Osteoblast (primary cell): ENCODE measurements around the gene URGCP. TPM values are rescaled to one million over a fixed set of nuclear protein-coding genes. Genes with fewer than 3 reads are reported as not detected.

Source experiments
- DNase-seq: peaks from one replicate; pipeline ENCODE4 v3.0.0; 2011; ENCODE audit warnings: low spot score, mixed read lengths; ENCODE audit not compliant: insufficient read length; ENCODE audit errors: missing footprints
- H2AFZ ChIP-seq: 2 replicates; pipeline ENCODE4 v1.6.0; 2011; ENCODE audit warnings: mild to moderate bottlenecking, low read length
- H3K27ac ChIP-seq: 2 replicates; pipeline ENCODE4 v1.5.1; 2011; ENCODE audit warnings: mild to moderate bottlenecking, low read depth, low read length, moderate library complexity
- H3K27me3 ChIP-seq: 2 replicates; pipeline ENCODE4 v1.6.0; 2012; ENCODE audit warnings: mild to moderate bottlenecking, control low read depth, inconsistent platforms, low read length, moderate library complexity; ENCODE audit not compliant: insufficient read depth
- H3K36me3 ChIP-seq: 2 replicates; pipeline ENCODE4 v1.5.1; 2011; ENCODE audit warnings: mild to moderate bottlenecking, low read length, control low read depth, moderate library complexity; ENCODE audit not compliant: insufficient read depth
- H3K4me1 ChIP-seq: 2 replicates; pipeline ENCODE4 v1.5.1; 2011; ENCODE audit warnings: mild to moderate bottlenecking, low read length, control low read depth, moderate library complexity; ENCODE audit not compliant: insufficient read depth
- H3K4me2 ChIP-seq: 2 replicates; pipeline ENCODE4 v1.6.0; 2011; ENCODE audit warnings: mild to moderate bottlenecking, low read length; ENCODE audit not compliant: insufficient read depth
- H3K4me3 ChIP-seq: fragments of 200-600 bp; sonication (generic); 3 replicates; pipeline ENCODE4 v1.5.1; 2012; ENCODE audit warnings: mild to moderate bottlenecking, low read length, inconsistent platforms; ENCODE audit not compliant: insufficient read depth
- H3K79me2 ChIP-seq: 2 replicates; pipeline ENCODE4 v1.6.0; 2012; ENCODE audit warnings: mild to moderate bottlenecking, low read length, control low read depth, inconsistent platforms; ENCODE audit not compliant: insufficient read depth
- H3K9me3 ChIP-seq: 2 replicates; pipeline ENCODE4 v1.5.1; 2011; ENCODE audit warnings: low read depth, low read length, control low read depth
- H4K20me1 ChIP-seq: 2 replicates; pipeline ENCODE4 v1.6.0; 2012; ENCODE audit warnings: mild to moderate bottlenecking, low read length, control low read depth; ENCODE audit not compliant: insufficient read depth
- total RNA-seq: library from RNA; depleted of rRNA; stranded (reverse); fragments of >200 nt; gene quantifications from 2 replicates; pipeline ENCODE4 v1.2.3, GENCODE V29; 2012
- TF ChIP-seq, protein P1 (sequence below): IDR thresholded peaks from 2 replicates; pipeline ENCODE4 v1.5.1; 2011; ENCODE audit warnings: mild to moderate bottlenecking, low read depth, low read length, moderate library complexity; ENCODE audit errors: extremely low read depth

Gene URGCP
- total RNA-seq, 1 donor: 30.4 TPM

DNA sequence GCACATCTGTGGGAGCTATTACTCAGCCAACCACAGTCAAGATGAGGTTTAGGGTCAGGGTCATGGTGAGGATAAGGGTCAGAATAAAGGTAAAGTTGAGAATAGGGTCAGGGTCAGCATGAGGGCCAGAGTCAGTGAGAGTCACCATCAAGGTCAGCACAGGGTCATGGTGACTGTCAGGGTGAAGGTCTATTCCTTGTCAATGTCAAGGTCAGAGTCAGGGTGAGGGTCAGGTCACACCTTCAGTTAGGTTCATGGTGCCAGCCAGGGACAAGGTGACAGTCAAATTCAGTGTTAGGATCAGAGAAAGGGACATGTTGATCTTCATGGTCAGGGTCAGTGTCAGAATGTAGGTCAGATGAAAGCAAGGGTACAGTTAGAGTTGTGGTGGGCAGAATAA, 51.2 kb downstream of the URGCP start:
- Histone ChIP-seq H3K9me3 (no peaks in the 10 kb centered on the region), H3K79me2 (no peaks in the 10 kb centered on the region), H3K36me3 (no peaks in the 10 kb centered on the region), H3K4me1 (peaks cover 3% of the 10 kb centered on the region), H2AFZ (no peak overlapping the region), H3K27me3 (no peaks in the 10 kb centered on the region), H3K27ac (no peak overlapping the region), H4K20me1 (no peaks in the 10 kb centered on the region), H3K4me3 (no peak overlapping the region), H3K4me2 (no peak overlapping the region)
- DNase-seq: no peak
- TF ChIP-seq, protein P1, sequence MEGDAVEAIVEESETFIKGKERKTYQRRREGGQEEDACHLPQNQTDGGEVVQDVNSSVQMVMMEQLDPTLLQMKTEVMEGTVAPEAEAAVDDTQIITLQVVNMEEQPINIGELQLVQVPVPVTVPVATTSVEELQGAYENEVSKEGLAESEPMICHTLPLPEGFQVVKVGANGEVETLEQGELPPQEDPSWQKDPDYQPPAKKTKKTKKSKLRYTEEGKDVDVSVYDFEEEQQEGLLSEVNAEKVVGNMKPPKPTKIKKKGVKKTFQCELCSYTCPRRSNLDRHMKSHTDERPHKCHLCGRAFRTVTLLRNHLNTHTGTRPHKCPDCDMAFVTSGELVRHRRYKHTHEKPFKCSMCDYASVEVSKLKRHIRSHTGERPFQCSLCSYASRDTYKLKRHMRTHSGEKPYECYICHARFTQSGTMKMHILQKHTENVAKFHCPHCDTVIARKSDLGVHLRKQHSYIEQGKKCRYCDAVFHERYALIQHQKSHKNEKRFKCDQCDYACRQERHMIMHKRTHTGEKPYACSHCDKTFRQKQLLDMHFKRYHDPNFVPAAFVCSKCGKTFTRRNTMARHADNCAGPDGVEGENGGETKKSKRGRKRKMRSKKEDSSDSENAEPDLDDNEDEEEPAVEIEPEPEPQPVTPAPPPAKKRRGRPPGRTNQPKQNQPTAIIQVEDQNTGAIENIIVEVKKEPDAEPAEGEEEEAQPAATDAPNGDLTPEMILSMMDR: no peak

DNA sequence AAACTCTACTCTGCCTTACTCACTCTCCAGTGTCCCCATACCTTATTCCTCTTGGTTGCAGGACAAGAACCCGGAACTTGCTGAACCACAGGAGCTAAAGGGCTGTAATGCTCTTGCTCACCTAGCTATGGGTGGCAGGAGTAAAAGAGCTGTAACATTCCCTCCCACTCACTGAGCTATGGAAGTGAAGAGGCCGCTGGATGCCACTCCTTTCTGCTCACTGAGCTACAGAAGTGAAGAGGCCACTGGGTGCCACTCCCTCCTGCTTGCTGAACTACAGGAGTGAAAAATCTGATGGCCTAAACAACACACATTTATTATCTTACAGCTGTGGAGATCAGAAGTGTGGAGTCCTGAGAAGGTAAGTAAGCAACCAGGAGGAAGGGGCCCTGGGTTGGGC, 54.6 kb downstream of the URGCP start:
- no peak overlapping the region for H2AFZ ChIP-seq
- no peak overlapping the region for H3K27ac ChIP-seq
- H3K36me3 ChIP-seq: no peaks in the 10 kb centered on the region
- H3K4me2 ChIP-seq: no peak overlapping the region
- TF ChIP-seq, protein P1: no peak
- DNase-seq: no peak
- H3K79me2 ChIP-seq: no peaks in the 10 kb centered on the region
- no peaks in the 10 kb centered on the region for H3K9me3 ChIP-seq
- H3K4me1 ChIP-seq: peaks cover 1% of the 10 kb centered on the region
- H4K20me1 ChIP-seq: no peaks in the 10 kb centered on the region
- no peak overlapping the region for H3K4me3 ChIP-seq
- H3K27me3 ChIP-seq: no peaks in the 10 kb centered on the region

DNA sequence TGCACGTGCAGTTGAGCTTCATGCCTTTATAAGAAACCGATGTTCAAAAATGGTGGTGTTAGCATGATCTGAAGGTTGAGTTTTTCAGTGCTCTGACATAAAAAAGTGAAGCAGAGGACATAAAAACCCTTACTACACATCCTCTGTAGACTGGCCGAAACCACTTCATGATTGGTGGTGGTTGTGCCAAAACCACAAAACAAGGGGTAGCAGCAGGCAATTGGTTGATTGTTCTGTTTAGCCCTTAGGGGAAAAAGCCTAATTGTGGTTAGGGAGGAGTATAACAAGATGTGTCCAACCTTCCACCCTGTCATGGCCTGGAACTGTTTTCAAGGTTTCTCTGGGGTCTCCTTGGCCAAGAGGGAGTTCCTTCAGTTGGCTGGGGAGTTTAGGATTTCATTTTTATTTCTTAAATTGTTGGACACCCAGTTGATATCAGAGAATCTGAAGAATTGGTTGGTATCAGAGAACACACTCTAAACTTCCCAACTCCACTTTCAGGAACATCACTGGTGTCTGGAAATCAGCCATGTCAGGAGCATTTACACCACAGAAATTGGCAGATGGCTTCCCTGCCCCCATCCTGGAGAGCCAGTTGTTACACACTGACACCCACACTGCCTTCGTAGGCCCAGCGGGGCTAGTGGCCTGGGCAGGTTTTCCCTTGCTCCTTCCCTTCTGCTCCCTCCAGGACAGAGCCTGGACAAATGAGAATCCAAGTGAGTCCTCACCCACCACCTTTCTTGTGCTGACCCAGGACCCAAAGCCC, 55.9 kb downstream of the URGCP start:
- Histone ChIP-seq H3K4me2 (no peak overlapping the region), H3K36me3 (no peaks in the 10 kb centered on the region), H3K79me2 (no peaks in the 10 kb centered on the region), H4K20me1 (no peaks in the 10 kb centered on the region), H3K27me3 (no peaks in the 10 kb centered on the region), H3K4me1 (no peaks in the 10 kb centered on the region), H2AFZ (no peak overlapping the region), H3K9me3 (no peaks in the 10 kb centered on the region), H3K27ac (no peak overlapping the region), H3K4me3 (no peak overlapping the region)
- no peak for DNase-seq
- TF ChIP-seq, protein P1: no peak

DNA sequence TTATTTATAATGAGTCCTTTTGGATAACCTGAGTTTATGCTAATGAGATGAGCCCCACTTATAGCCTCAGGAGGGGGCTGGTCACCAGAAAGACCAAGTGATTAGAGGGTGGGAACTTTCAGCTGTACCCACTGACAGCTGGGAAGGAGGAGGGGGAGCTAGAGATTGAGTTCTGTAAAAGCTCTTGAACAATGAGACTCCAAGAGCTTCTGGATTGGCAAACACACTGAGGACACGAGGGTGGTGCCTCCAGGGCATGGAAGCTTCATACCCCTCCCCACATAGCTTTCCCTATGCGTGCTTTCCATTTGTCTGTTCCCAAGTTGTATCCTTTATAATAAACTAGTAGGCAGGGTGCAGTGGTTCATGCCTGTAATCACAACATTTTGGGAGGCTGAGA, 57.3 kb downstream of the URGCP start:
- TF ChIP-seq, protein P1: no peak
- H3K27me3 ChIP-seq: no peaks in the 10 kb centered on the region

More for the DNA sequence above, 57.3 kb downstream of the URGCP start:
- H3K4me3 ChIP-seq: no peak overlapping the region
- no peaks in the 10 kb centered on the region for H3K4me1 ChIP-seq
- no peak overlapping the region for H2AFZ ChIP-seq
- no peak overlapping the region for H3K27ac ChIP-seq
- no peaks in the 10 kb centered on the region for H4K20me1 ChIP-seq
- no peaks in the 10 kb centered on the region for H3K9me3 ChIP-seq
- H3K36me3 ChIP-seq: no peaks in the 10 kb centered on the region
- H3K4me2 ChIP-seq: no peak overlapping the region
- no peak for DNase-seq
- H3K79me2 ChIP-seq: no peaks in the 10 kb centered on the region
